ENCODE results near the gene SLC33A1.

DNA sequence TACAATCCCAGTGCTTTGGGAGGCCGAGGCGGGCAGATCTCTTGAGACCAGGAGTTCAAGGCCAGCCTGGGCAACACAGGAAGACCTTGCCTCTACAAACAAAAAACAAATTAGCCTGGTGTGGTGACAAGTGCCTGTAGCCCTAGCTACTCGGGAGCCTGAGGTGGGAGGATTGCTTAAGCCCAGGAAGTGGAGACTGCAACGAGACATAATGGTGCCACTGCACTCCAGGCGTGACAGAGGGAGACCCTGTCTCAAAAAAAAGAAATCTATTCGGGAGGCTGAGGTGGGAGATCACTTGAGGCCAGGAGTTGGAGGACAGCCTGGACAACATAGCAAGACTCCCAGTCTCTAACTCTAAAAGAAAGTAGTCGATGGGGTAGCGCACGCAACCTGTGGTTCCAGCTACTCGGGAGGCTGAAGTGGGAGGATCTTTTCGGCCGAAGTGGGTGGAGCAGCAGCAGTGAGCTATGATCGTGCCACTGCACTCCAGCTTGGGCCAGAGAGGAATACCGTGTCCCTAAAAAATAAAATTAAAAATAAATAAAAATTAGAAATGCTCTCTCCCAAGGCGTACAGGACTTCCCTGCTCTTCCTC lies 48.9 kb downstream of the SLC33A1 start:
- TF ChIP-seq CTCF (IDR thresholded peaks at IDR 0.05; ENCODE audit: poor library complexity, severe bottlenecking), result no peak
- TF ChIP-seq MXI1 (conservative IDR thresholded peaks at IDR 0.05; ENCODE audit: poor library complexity, severe bottlenecking), result no peak
- no peak for TF ChIP-seq REST (IDR thresholded peaks at IDR 0.05; ENCODE audit: borderline replicate concordance)
- TF ChIP-seq EP300 (conservative IDR thresholded peaks at IDR 0.05; ENCODE audit: poor library complexity, severe bottlenecking), result no peak
- no peak for TF ChIP-seq POLR2AphosphoS5 (IDR thresholded peaks at IDR 0.05)
- TF ChIP-seq EZH2 (IDR thresholded peaks at IDR 0.05; ENCODE audit: borderline replicate concordance, insufficient read depth, low read length, poor library complexity, severe bottlenecking), result no peak
- no peak for TF ChIP-seq TAF1 (IDR thresholded peaks at IDR 0.05; ENCODE audit: low read depth)

Measured in neural cell (in vitro differentiated cells).